Neural progenitor cell (in vitro differentiated cells): ENCODE measurements around the gene PIK3C3.

Experiments
- EZH2 ChIP-seq: fragments of 200-600 bp; sonication (generic); IDR thresholded peaks from 2 replicates; pipeline ENCODE4 v1.6.1; 2017; ENCODE audit warnings: antibody characterized with exemption, mild to moderate bottlenecking, moderate library complexity
- EZH2phosphoT487 ChIP-seq: fragments of 200-600 bp; sonication (generic); IDR thresholded peaks from 2 replicates; pipeline ENCODE4 v1.6.1; 2017; ENCODE audit warnings: antibody characterized with exemption
- TF ChIP-seq, protein P1 (sequence below): fragments of 200-600 bp; sonication (generic); IDR thresholded peaks from 2 replicates; pipeline ENCODE4 v1.5.1; 2017; ENCODE audit warnings: antibody characterized with exemption, mild to moderate bottlenecking

DNA sequence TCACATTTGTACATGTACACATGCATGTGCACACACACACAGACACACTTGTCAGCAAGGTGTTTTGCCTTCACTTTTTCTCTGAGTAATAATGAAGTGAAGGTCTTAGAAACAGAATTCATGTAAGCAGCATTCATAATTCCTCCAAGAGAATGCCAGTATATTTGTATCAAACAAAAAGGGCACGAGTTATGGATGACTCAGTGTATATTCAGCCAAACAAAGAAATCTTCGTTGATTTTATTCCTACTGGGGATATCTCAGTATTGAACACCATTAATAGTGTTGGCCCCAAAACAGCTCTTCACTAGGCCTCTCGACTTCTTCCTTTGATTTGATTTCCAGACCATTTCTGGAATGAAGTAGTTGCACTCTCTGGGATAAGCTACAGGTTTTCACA, 125.3 kb downstream of the PIK3C3 start:
- TF ChIP-seq, protein P1, sequence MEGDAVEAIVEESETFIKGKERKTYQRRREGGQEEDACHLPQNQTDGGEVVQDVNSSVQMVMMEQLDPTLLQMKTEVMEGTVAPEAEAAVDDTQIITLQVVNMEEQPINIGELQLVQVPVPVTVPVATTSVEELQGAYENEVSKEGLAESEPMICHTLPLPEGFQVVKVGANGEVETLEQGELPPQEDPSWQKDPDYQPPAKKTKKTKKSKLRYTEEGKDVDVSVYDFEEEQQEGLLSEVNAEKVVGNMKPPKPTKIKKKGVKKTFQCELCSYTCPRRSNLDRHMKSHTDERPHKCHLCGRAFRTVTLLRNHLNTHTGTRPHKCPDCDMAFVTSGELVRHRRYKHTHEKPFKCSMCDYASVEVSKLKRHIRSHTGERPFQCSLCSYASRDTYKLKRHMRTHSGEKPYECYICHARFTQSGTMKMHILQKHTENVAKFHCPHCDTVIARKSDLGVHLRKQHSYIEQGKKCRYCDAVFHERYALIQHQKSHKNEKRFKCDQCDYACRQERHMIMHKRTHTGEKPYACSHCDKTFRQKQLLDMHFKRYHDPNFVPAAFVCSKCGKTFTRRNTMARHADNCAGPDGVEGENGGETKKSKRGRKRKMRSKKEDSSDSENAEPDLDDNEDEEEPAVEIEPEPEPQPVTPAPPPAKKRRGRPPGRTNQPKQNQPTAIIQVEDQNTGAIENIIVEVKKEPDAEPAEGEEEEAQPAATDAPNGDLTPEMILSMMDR, result no peak
- TF ChIP-seq EZH2phosphoT487 (no peak), EZH2 (no peak)
